PC-9 (cell line): ENCODE data around the gene LETM1. TPM values are rescaled to one million over a fixed set of nuclear protein-coding genes. Genes with fewer than 3 reads are reported as not detected.

ENCODE experiments used
- BruUV-seq: library from RNA; stranded (reverse); fragments of 400-500 nt; replicated peaks from 2 replicates; lab custom pipeline; 2021; lab: Mats Ljungman, UMichigan
- CTCF ChIA-PET: fragments of 300-600 bp; sonication (Branson Sonifier 250); formaldehyde crosslinking; loops from one replicate; lab custom pipeline; 2022; ENCODE audit warnings: antibody characterized with exemption; lab: Charles Lee
- POLR2A ChIA-PET: fragments of 300-600 bp; sonication (Branson Sonifier 250); formaldehyde crosslinking; loops from one replicate; lab custom pipeline; 2022; ENCODE audit warnings: antibody characterized with exemption; ENCODE audit not compliant: unreplicated experiment; lab: Charles Lee
- DNase-seq, 2 experiments: peaks; one replicate each; pipeline versions ENCODE4 v3.0.0 to v3.0.0-alpha.2; 2015 to 2022; ENCODE audit warnings: mixed read lengths in 1 of 2
- H2AFZ ChIP-seq: fragments of 200-600 bp; sonication (generic); 2 replicates; pipeline ENCODE4 v1.8.1; 2017; ENCODE audit warnings: antibody characterized with exemption
- H3F3A ChIP-seq: fragments of 200-600 bp; sonication (generic); 2 replicates; pipeline ENCODE4 v1.8.1; 2017; ENCODE audit warnings: antibody characterized with exemption, mild to moderate bottlenecking, low read depth; ENCODE audit not compliant: insufficient read depth
- H3K27ac ChIP-seq: fragments of 200-600 bp; sonication (generic); 2 replicates; pipeline ENCODE4 v1.6.1; 2016; ENCODE audit warnings: mixed run types
- H3K27me3 ChIP-seq: fragments of 200-600 bp; sonication (generic); 2 replicates; pipeline ENCODE4 v1.6.1; 2016; ENCODE audit warnings: low read depth, mixed run types; ENCODE audit not compliant: insufficient read depth
- H3K36me3 ChIP-seq: fragments of 200-600 bp; sonication (generic); 2 replicates; pipeline ENCODE4 v1.6.1; 2016; ENCODE audit warnings: low read depth, mixed run types
- H3K4me1 ChIP-seq: fragments of 200-600 bp; sonication (generic); replicated peaks from 2 replicates; pipeline ENCODE4 v1.6.1; 2016; ENCODE audit warnings: mixed run types; ENCODE audit not compliant: insufficient read depth
- H3K4me2 ChIP-seq: fragments of 200-600 bp; sonication (generic); 2 replicates; pipeline ENCODE4 v1.6.1; 2017; ENCODE audit warnings: mixed run types
- H3K4me3 ChIP-seq: fragments of 200-600 bp; sonication (generic); 2 replicates; pipeline ENCODE4 v1.6.1; 2016; ENCODE audit warnings: mixed run types
- H3K79me2 ChIP-seq: fragments of 200-600 bp; sonication (generic); 2 replicates; pipeline ENCODE4 v1.6.1; 2017; ENCODE audit warnings: low read depth, mixed run types
- H3K9me2 ChIP-seq: fragments of 200-600 bp; sonication (generic); 2 replicates; pipeline ENCODE4 v1.8.1; 2017; ENCODE audit warnings: mild to moderate bottlenecking; ENCODE audit not compliant: insufficient read depth
- H3K9me3 ChIP-seq: fragments of 200-600 bp; sonication (generic); 2 replicates; pipeline ENCODE4 v1.8.1; 2016; ENCODE audit warnings: low read depth; ENCODE audit not compliant: insufficient read depth
- H4K20me1 ChIP-seq: fragments of 200-600 bp; sonication (generic); 2 replicates; pipeline ENCODE4 v1.8.1; 2017; ENCODE audit not compliant: insufficient read depth
- EZH2 ChIP-seq: fragments of 200-600 bp; sonication (generic); IDR thresholded peaks from 2 replicates; pipeline ENCODE4 v1.8.0; 2017; ENCODE audit warnings: antibody characterized with exemption, low read depth
- intact Hi-C: fragments of 100-400 bp; cut with micrococcal nuclease; formaldehyde crosslinking; loops from one replicate; pipeline ENCODE4 v1.10.0; 2022; ENCODE audit not compliant: unreplicated experiment
- total RNA-seq: library from RNA; stranded (reverse); gene quantifications from 2 replicates; pipeline ENCODE4 v1.2.3, GENCODE V29; 2021
- TF ChIP-seq, protein P1 (sequence below): fragments of 200-600 bp; sonication (generic); conservative IDR thresholded peaks from 2 replicates; pipeline ENCODE4 v1.6.1; 2017; ENCODE audit warnings: mixed run types, antibody characterized with exemption, mild to moderate bottlenecking, moderate library complexity

LETM1 gene
- total RNA-seq, 1 experiment from 2014 or later: 44.5 TPM

DNA sequence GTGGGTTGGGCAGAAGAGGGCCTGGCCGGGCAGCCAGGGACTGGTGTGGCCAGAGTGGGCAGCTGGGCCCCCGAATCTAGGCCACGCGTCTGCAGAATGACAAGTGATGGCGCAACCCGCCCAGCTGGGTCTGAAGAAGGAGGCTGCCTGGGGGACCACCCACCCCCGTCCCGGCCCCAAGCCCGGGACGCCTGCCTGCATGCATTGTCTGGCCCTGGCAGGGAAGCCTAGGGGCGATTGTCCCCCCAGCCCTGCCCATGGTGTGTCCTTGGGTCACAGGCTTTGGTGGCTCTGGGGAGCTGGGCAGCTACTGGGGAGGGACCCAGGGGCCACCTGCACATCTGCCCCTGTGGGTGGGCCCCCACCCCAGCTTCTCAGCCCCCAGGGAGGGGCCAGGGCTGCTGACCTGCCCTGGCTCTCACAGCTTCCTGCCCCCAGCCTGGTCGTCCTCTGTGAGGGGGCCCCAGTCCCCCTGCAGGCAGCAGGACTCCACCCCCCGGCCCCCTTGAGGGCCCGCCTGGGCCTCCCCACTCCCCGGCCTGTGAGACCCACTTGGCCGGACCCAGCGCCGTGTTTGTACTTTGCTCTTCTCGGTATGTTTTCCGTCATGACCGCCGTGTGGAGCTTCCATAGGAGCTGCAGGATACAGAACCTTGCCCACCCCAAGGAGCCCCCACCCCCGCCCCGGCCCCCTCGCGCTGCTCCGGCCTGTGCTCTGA lies 57.9 kb downstream of the LETM1 start:
- no peaks in the 10 kb centered on the region for H3K79me2 ChIP-seq
- H3K4me2 ChIP-seq: no peak overlapping the region
- H2AFZ ChIP-seq: no peak overlapping the region
- no peak overlapping the region for H3K27ac ChIP-seq
- H3K9me3 ChIP-seq: no peaks in the 10 kb centered on the region
- intact Hi-C loops: no loop called here
- TF ChIP-seq, protein P1, sequence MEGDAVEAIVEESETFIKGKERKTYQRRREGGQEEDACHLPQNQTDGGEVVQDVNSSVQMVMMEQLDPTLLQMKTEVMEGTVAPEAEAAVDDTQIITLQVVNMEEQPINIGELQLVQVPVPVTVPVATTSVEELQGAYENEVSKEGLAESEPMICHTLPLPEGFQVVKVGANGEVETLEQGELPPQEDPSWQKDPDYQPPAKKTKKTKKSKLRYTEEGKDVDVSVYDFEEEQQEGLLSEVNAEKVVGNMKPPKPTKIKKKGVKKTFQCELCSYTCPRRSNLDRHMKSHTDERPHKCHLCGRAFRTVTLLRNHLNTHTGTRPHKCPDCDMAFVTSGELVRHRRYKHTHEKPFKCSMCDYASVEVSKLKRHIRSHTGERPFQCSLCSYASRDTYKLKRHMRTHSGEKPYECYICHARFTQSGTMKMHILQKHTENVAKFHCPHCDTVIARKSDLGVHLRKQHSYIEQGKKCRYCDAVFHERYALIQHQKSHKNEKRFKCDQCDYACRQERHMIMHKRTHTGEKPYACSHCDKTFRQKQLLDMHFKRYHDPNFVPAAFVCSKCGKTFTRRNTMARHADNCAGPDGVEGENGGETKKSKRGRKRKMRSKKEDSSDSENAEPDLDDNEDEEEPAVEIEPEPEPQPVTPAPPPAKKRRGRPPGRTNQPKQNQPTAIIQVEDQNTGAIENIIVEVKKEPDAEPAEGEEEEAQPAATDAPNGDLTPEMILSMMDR: no peak
- TF ChIP-seq EZH2: no peak
- BruUV-seq: no TSS peak
- CTCF ChIA-PET: no interaction called here
- H3K4me3 ChIP-seq: no peak overlapping the region
- no peak for DNase-seq
- H3K4me1 ChIP-seq: peaks cover 7% of the 10 kb centered on the region; the same call in 1 of the 2 replicates
- peaks cover 3% of the 10 kb centered on the region; the same call in 1 of the 2 replicates for H4K20me1 ChIP-seq
- no peaks in the 10 kb centered on the region for H3K36me3 ChIP-seq
- H3F3A ChIP-seq: peaks cover 7% of the 10 kb centered on the region; the same call in 1 of the 2 replicates
- H3K9me2 ChIP-seq: no peaks in the 10 kb centered on the region
- H3K27me3 ChIP-seq: peaks cover 34% of the 10 kb centered on the region
- POLR2A ChIA-PET: interaction anchor here (0.6 kb wide), 1 partner anchor 1538 kb away, joined by 3 read pairs; no protein-coding TSS in a partner anchor

DNA sequence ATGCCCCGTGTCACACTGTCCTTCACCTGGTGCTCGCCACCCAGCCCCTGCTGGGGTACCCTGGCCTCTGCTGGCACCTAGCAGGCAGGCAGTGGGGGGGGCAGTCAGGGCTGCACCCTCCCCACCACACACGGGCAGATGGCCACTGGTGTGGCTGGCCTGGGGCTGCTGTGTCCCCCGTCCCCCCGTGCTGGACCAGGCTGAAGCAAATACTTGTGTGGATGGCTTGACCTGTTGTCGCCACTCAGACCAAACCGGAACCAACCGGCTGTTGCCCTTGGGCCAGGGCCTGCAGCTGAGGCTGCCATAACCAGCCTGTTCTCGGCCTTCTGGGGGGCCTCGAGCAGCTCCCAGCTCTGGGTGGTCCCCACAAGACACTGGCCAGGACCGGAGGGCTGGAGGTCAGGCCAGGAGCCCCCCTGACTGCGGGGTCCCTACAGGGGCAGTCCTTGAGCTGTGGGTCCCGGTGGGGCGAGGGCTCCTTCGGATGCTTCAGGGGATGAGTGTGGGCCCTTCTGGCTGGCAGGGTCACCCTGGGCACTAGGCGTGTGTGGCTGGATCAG lies 58.6 kb downstream of the LETM1 start:
- no peak for DNase-seq
- Histone ChIP-seq H3K36me3 (no peaks in the 10 kb centered on the region), H2AFZ (no peak overlapping the region), H3K4me2 (no peak overlapping the region), H3K9me2 (no peaks in the 10 kb centered on the region), H3K4me1 (peaks cover 7% of the 10 kb centered on the region; the same call in 1 of the 2 replicates), H3K79me2 (no peaks in the 10 kb centered on the region), H4K20me1 (peaks cover 3% of the 10 kb centered on the region; the same call in 1 of the 2 replicates), H3K9me3 (no peaks in the 10 kb centered on the region), H3F3A (peaks cover 8% of the 10 kb centered on the region; the same call in 1 of the 2 replicates), H3K4me3 (no peak overlapping the region), H3K27me3 (peaks cover 34% of the 10 kb centered on the region), H3K27ac (no peak overlapping the region)
- ChIA-PET POLR2A (no interaction called here), CTCF (no interaction called here)
- BruUV-seq: no TSS peak
- intact Hi-C loops: no loop called here
- TF ChIP-seq, protein P1: no peak
- no peak for TF ChIP-seq EZH2

DNA sequence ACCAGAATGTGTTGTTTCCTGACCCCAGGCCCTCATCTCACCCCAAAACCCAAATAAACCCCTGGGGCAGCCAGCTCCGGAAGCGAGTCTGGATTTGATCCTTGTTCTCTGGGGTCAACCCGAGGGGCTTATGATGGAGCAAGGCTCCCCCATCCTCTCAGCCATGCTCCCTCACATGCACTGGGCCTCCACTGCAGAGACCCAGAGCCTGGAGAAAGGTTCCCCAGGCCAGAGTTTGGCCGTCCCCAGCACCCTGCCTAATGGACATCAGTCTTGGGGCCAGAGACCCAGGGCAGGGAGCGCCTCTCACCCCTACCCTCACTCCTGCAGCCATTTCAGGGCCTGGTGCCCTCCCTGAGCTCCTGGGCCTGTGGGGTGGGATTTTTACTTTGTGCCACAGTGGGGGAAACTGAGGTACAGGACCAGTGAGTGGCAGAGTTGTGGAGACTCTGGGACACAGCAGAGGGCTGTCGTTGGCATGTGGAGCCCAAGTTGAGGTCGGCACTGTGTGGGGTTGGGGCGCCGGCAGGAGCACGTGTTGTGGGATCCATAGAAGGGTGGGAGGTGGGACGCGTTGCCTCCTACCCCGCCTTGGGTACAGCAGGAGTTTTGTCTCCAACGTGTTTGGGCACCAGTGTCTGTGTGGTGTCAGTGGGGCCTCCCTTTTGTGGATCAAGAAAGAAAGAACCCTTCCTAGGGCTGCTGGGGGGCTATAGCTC lies 59.3 kb downstream of the LETM1 start:
- TF ChIP-seq EZH2: no peak
- TF ChIP-seq, protein P1: no peak
- Histone ChIP-seq H3F3A (peaks cover 16% of the 10 kb centered on the region; the same call in 1 of the 2 replicates), H3K4me1 (peaks cover 7% of the 10 kb centered on the region; the same call in 1 of the 2 replicates), H3K27me3 (peaks cover 34% of the 10 kb centered on the region), H3K79me2 (no peaks in the 10 kb centered on the region), H3K9me2 (no peaks in the 10 kb centered on the region), H3K36me3 (no peaks in the 10 kb centered on the region), H2AFZ (no peak overlapping the region), H3K4me2 (no peak overlapping the region), H3K9me3 (no peaks in the 10 kb centered on the region), H3K4me3 (no peak overlapping the region), H4K20me1 (peaks cover 3% of the 10 kb centered on the region; the same call in 1 of the 2 replicates), H3K27ac (no peak overlapping the region)
- POLR2A ChIA-PET: no interaction called here
- CTCF ChIA-PET: no interaction called here
- no TSS peak for BruUV-seq
- intact Hi-C loops: no loop called here
- no peak for DNase-seq
